Progenitor cell of endocrine pancreas (in vitro differentiated cells): ENCODE data around the gene CORIN. TPM values are rescaled to one million over a fixed set of nuclear protein-coding genes. Genes with fewer than 3 reads are reported as not detected.

Experiments
- DNase-seq: peaks from one replicate; pipeline ENCODE4 v3.0.0; 2021; ENCODE audit warnings: low spot score; ENCODE audit not compliant: unreplicated experiment
- H3K27ac Mint-ChIP-seq: 2 replicates; pipeline ENCODE4 v1.8.0; 2021; ENCODE audit warnings: mild to moderate bottlenecking, moderate library complexity, mixed read lengths
- H3K27me3 Mint-ChIP-seq: 2 replicates; pipeline ENCODE4 v1.8.0; 2021; ENCODE audit warnings: mixed read lengths
- H3K36me3 Mint-ChIP-seq: 2 replicates; pipeline ENCODE4 v1.8.0; 2022; ENCODE audit warnings: mixed read lengths; ENCODE audit not compliant: insufficient read depth
- H3K4me1 Mint-ChIP-seq: 2 replicates; pipeline ENCODE4 v1.8.0; 2021; ENCODE audit warnings: low read depth, mixed read lengths
- H3K4me3 Mint-ChIP-seq: 2 replicates; pipeline ENCODE4 v1.8.0; 2021; ENCODE audit warnings: low read depth, mild to moderate bottlenecking, moderate library complexity, mixed read lengths
- H3K9me3 Mint-ChIP-seq: 2 replicates; pipeline ENCODE4 v1.8.0; 2021; ENCODE audit warnings: low read depth, mixed read lengths
- CTCF ChIP-seq: fragments of 200-600 bp; sonication (generic); IDR thresholded peaks from one replicate; pipeline ENCODE4 v1.5.0; 2021; ENCODE audit warnings: antibody characterized with exemption, mild to moderate bottlenecking; ENCODE audit not compliant: unreplicated experiment
- total RNA-seq: library from RNA; stranded (reverse); gene quantifications from 2 replicates; pipeline ENCODE4 v1.2.1, GENCODE V29; 2021

The CORIN gene
- total RNA-seq, 1 donor from 2014 or later, result 0.84 TPM

GRCh38 chr4:47647029-47647428 lies 190.8 kb downstream of the CORIN start:
- H3K4me3 Mint-ChIP-seq, result no peak overlapping the region

DNA sequence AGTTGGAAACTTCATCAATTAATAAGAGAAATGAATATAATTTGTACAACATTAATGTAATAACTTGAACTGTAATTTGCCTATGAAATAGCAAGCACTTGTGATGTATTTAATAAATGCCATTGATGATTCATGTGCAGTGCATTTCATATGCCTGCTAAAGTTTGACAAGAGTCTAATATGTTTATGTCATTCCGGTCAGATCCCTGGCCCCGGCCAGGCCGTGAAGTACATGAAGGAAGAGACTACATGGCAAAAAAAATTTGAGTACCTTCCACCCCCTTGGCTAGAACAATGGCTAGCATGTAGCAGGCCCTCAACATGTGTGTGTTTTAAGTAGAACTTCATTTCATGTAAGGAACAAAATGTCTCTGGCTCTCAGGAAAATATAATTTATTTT lies 191.5 kb downstream of the CORIN start:
- TF ChIP-seq CTCF, result no peak
- H3K27ac Mint-ChIP-seq, result no peak overlapping the region
- no peaks in the 10 kb centered on the region for H3K27me3 Mint-ChIP-seq
- no peak overlapping the region for H3K4me3 Mint-ChIP-seq
- no peaks in the 10 kb centered on the region for H3K9me3 Mint-ChIP-seq
- no peaks in the 10 kb centered on the region for H3K36me3 Mint-ChIP-seq
- peaks cover 2% of the 10 kb centered on the region for H3K4me1 Mint-ChIP-seq
- DNase-seq, result no peak

More at GRCh38 chr4:47647029-47647428, 190.8 kb downstream of the CORIN start:
- no peaks in the 10 kb centered on the region for H3K9me3 Mint-ChIP-seq
- H3K36me3 Mint-ChIP-seq, result no peaks in the 10 kb centered on the region
- peaks cover 2% of the 10 kb centered on the region for H3K4me1 Mint-ChIP-seq
- no peak overlapping the region for H3K27ac Mint-ChIP-seq
- no peaks in the 10 kb centered on the region for H3K27me3 Mint-ChIP-seq
- no peak for DNase-seq
- no peak for TF ChIP-seq CTCF

DNA sequence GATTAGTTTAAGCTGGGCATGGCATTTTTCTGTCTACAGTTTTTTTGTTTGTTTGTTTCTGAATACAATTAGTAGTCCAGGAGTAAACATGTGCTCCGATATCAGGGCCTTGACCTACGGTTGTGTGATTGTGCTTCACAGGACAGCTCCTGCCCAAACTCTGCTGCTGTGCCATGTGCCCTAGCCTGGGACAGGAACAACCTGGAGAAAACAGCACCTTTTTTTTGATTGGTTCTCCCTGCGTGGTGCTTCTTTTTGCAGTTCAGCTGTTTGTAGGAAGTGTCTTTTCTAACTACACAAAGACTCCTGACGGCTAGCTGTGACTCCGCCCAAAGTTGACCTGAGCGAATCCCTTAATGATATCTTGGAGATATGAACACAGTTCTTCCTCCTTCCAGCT lies 194.0 kb downstream of the CORIN start:
- Mint-ChIP-seq H3K36me3 (no peaks in the 10 kb centered on the region), H3K4me1 (no peaks in the 10 kb centered on the region), H3K4me3 (no peak overlapping the region), H3K9me3 (no peaks in the 10 kb centered on the region), H3K27ac (no peak overlapping the region), H3K27me3 (no peaks in the 10 kb centered on the region)
- no peak for DNase-seq
- no peak for TF ChIP-seq CTCF

DNA sequence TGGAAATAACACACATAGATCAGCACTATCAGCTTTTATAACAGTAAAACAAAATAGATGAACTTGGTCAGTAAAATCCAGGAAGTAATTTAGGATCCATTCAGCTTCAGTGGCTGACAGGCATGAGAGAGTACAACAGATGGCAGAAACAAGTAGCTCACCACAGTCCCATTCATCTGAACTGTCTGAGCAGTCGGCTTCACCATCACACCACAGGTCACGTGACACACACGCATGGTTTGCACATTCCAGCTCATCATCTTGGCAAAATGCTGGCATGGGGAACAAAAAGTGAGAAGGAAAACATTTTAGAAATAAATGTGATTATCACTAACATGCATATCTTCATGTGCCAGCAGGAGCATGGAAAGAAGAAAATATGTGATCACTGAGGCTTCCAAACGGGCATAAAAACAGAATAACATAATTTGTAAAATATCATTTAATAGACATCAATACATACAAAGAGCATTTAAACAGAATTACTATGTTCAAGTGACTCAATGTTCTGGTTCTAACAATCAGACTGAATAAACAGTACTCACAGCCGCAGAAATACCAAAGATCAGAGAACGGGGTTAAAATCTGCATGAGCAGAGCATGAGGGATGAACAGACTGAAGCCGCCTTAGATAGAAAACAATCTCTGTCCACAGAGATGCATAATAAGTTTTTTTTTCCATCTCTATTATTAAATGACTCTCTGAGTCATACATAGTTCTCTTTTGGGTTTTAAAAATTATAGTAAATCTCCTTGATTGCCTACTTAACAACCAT lies 194.7 kb downstream of the CORIN start:
- Mint-ChIP-seq H3K4me3 (no peak overlapping the region), H3K36me3 (peaks cover 4% of the 10 kb centered on the region), H3K4me1 (no peaks in the 10 kb centered on the region), H3K27ac (no peak overlapping the region), H3K27me3 (no peaks in the 10 kb centered on the region), H3K9me3 (peaks cover 5% of the 10 kb centered on the region)
- TF ChIP-seq CTCF, result no peak
- DNase-seq, result no peak

GRCh38 chr4:47642191-47642830 lies 195.6 kb downstream of the CORIN start:
- Mint-ChIP-seq H3K27me3 (no peaks in the 10 kb centered on the region), H3K4me3 (no peak overlapping the region), H3K9me3 (peaks cover 10% of the 10 kb centered on the region), H3K27ac (no peak overlapping the region), H3K36me3 (peaks cover 4% of the 10 kb centered on the region), H3K4me1 (no peaks in the 10 kb centered on the region)
- DNase-seq, result no peak
- TF ChIP-seq CTCF, result no peak
